Measurements from ENCODE around the gene FHAD1. TPM values are rescaled to one million over a fixed set of nuclear protein-coding genes. Genes with fewer than 3 reads are reported as not detected.

Gene FHAD1
- total RNA-seq, 1 donor from 2014 or later = not detected

GRCh38 chr1:15236321-15236721 lies 10.7 kb upstream of the FHAD1 start:
- H3K27me3 ChIP-seq (ENCODE audit: control insufficient read depth, insufficient read depth, low read length) = no peaks in the 10 kb centered on the region
- DNase-seq (ENCODE audit: low read depth) = no peak
- no peak overlapping the region for H3K4me3 ChIP-seq (ENCODE audit: low read depth, low read length)
- TF ChIP-seq CTCF (IDR thresholded peaks at IDR 0.05; ENCODE audit: insufficient read depth, low read length, severe bottlenecking) = no peak
- H3K36me3 ChIP-seq (ENCODE audit: control insufficient read depth, insufficient read depth, low read length) = no peaks in the 10 kb centered on the region
- FAIRE-seq = no peak

GRCh38 chr1:15236746-15237145 lies 10.3 kb upstream of the FHAD1 start:
- DNase-seq (ENCODE audit: low read depth) = no peak
- TF ChIP-seq CTCF (IDR thresholded peaks at IDR 0.05; ENCODE audit: insufficient read depth, low read length, severe bottlenecking) = no peak
- H3K4me3 ChIP-seq (ENCODE audit: low read depth, low read length) = no peak overlapping the region
- no peak for FAIRE-seq
- no peaks in the 10 kb centered on the region for H3K27me3 ChIP-seq (ENCODE audit: control insufficient read depth, insufficient read depth, low read length)
- no peaks in the 10 kb centered on the region for H3K36me3 ChIP-seq (ENCODE audit: control insufficient read depth, insufficient read depth, low read length)

GRCh38 chr1:15238789-15239188 lies 8.2 kb upstream of the FHAD1 start:
- Histone ChIP-seq H3K27me3 (ENCODE audit: control insufficient read depth, insufficient read depth, low read length) (no peaks in the 10 kb centered on the region), H3K36me3 (ENCODE audit: control insufficient read depth, insufficient read depth, low read length) (no peaks in the 10 kb centered on the region), H3K4me3 (ENCODE audit: low read depth, low read length) (no peak overlapping the region)
- no peak for FAIRE-seq
- TF ChIP-seq CTCF (IDR thresholded peaks at IDR 0.05; ENCODE audit: insufficient read depth, low read length, severe bottlenecking) = no peak
- no peak for DNase-seq (ENCODE audit: low read depth)

- no peaks in the 10 kb centered on the region for H3K27me3 ChIP-seq (ENCODE audit: control insufficient read depth, insufficient read depth, low read length)
- H3K36me3 ChIP-seq (ENCODE audit: control insufficient read depth, insufficient read depth, low read length) = no peaks in the 10 kb centered on the region
- no peak for TF ChIP-seq CTCF (IDR thresholded peaks at IDR 0.05; ENCODE audit: insufficient read depth, low read length, severe bottlenecking)
- FAIRE-seq (no peak), DNase-seq (ENCODE audit: low read depth) (no peak)
- H3K4me3 ChIP-seq (ENCODE audit: low read depth, low read length) = no peak overlapping the region
These were observed 4.3 kb upstream of the FHAD1 start for GRCh38 chr1:15242766-15243165.

GRCh38 chr1:15243275-15244043 lies 3.6 kb upstream of the FHAD1 start:
- Histone ChIP-seq H3K4me3 (ENCODE audit: low read depth, low read length) (no peak overlapping the region), H3K36me3 (ENCODE audit: control insufficient read depth, insufficient read depth, low read length) (no peaks in the 10 kb centered on the region), H3K27me3 (ENCODE audit: control insufficient read depth, insufficient read depth, low read length) (no peaks in the 10 kb centered on the region)
- TF ChIP-seq CTCF (IDR thresholded peaks at IDR 0.05; ENCODE audit: insufficient read depth, low read length, severe bottlenecking) = no peak
- FAIRE-seq (no peak), DNase-seq (ENCODE audit: low read depth) (no peak)

GRCh38 chr1:15244813-15245212 lies 2.2 kb upstream of the FHAD1 start:
- Histone ChIP-seq H3K36me3 (ENCODE audit: control insufficient read depth, insufficient read depth, low read length) (no peaks in the 10 kb centered on the region), H3K4me3 (ENCODE audit: low read depth, low read length) (no peak overlapping the region), H3K27me3 (ENCODE audit: control insufficient read depth, insufficient read depth, low read length) (no peaks in the 10 kb centered on the region)
- TF ChIP-seq CTCF (IDR thresholded peaks at IDR 0.05; ENCODE audit: insufficient read depth, low read length, severe bottlenecking) = no peak
- FAIRE-seq (no peak), DNase-seq (ENCODE audit: low read depth) (no peak)

All from bronchial epithelial cell (primary cell).